ENCODE data around the gene TMCO4.

TMCO4 gene

DNA sequence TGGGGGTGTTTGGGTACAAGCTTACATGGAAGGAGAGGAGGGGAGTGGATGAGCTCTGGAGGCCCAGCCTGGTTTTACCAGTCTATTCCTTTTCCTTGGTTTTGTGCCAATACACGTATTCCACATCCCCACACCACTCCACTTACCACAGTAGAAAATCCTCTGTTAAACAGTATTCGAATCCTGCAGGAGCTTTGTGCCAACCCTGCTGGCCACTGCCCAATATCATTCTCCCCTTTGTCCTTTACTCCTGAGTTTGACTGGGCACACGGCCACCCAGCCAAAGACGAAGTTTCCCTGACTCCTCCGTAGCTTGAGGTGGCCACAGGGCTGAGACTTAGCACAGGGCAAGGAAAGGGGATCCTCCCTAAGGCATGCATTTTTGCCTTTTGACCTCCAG is 61.6 kb downstream of the TMCO4 start:
- no peak for TF ChIP-seq CTCF (IDR thresholded peaks at IDR 0.05; ENCODE audit: insufficient read depth, missing control alignments)
- no peak for FAIRE-seq
- no peak for DNase-seq (ENCODE audit: insufficient read length, low spot score)

- no peak for DNase-seq (ENCODE audit: insufficient read length, low spot score)
- no peak for FAIRE-seq
- peak; percentile 16 for TF ChIP-seq CTCF (IDR thresholded peaks at IDR 0.05; ENCODE audit: insufficient read depth, missing control alignments)
These were observed 62.5 kb downstream of the TMCO4 start for GRCh38 chr1:19737104-19737825.

DNA sequence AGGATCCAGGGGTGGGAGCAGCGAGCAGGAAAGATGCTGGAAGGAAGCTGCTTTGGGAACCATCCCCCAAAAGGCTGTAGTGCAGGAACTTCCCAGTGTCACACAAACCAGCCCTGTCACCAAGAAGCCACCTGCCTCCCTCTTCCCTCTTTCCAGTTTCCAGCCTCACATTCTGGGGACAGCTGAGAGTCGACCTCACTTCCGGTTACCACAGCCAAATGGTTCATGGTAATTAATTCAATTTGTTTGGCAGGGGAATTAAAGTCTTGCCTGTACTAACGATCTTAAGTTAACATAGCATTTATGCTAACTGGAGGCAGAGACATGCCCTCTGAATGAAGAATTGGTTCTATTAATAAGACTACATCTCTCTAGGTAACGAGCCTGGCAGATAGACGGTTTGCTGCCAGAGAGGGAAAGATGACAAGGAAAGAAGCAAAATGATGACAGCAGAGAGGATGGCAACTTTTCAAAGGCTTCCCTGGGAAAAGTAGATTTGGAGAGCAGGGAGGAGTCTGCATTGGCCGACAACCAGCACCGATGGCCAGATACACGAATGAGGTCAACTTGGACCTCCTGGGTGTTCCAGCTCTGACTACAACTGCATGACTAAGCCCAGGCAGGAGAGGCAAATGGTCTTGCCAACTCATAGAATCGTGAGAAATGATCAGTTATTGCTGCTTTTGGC is 64.1 kb downstream of the TMCO4 start:
- DNase-seq (ENCODE audit: insufficient read length, low spot score) (no peak), FAIRE-seq (no peak)
- TF ChIP-seq CTCF (IDR thresholded peaks at IDR 0.05; ENCODE audit: insufficient read depth, missing control alignments) = no peak

DNA sequence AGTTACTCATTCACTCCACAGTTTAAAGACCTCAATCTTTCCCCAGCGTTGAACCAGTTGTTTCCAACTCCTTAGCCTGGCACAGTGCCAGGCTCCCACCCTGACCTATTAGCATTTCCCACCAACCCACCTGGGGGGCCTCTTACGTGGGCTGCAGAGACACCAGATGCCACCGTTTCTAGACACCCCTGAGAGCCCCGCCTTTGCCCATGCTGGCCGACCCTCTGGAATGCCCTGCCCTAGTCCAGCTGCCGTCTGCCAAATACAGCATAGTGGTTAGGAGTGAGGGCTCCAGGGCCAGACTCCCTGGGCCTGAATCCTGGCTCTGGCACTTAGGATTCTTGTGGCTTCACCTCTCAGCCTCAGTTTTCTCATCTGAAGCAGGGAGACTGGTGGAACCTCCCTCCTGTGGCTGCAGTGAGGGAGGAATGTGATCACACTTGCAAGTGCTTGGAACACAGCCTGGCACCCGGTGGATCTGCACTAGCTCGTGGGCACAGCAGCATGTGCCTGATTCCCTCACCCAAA is 65.2 kb downstream of the TMCO4 start:
- no peak for FAIRE-seq
- DNase-seq (ENCODE audit: insufficient read length, low spot score) = no peak
- no peak for TF ChIP-seq CTCF (IDR thresholded peaks at IDR 0.05; ENCODE audit: insufficient read depth, missing control alignments)

- FAIRE-seq = no peak
- TF ChIP-seq CTCF (IDR thresholded peaks at IDR 0.05; ENCODE audit: insufficient read depth, missing control alignments) = no peak
These were observed 65.7 kb downstream of the TMCO4 start for GRCh38 chr1:19734056-19734455.

GRCh38 chr1:19733615-19734014 is 66.1 kb downstream of the TMCO4 start:
- FAIRE-seq (no peak), DNase-seq (ENCODE audit: insufficient read length, low spot score) (no peak)
- TF ChIP-seq CTCF (IDR thresholded peaks at IDR 0.05; ENCODE audit: insufficient read depth, missing control alignments) = no peak

More at GRCh38 chr1:19734056-19734455, 65.7 kb downstream of the TMCO4 start:
- DNase-seq (ENCODE audit: insufficient read length, low spot score) = no peak

Measured in D721Med (cell line).